ENCODE data around the gene APP.
"Not testable (repeated sequence)": the region's sequence is repeated elsewhere in the genome, so short reads cannot be mapped to it uniquely, and the experiment has no call there.

APP gene

DNA sequence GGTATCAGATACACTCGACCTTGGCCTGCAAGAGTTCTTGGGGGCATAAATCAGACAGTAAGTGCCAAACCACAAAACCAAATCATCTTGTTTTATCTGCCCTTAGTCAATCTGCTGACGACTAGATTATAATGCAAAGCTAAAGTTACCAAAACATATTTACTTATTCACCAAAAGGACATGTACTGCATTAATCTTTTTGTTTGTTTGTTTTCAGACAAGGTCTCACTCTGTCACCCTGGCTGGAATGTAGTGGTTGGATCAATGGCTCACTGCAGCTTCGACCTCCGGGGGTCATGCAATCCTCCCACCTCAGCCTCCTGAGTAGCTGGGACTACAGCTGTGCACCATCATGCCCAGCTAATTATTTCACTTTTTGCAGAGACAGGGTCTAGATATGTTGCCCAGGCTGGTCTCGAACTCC is 114.7 kb downstream of the APP start:
- H3K9me3 Mint-ChIP-seq, result no peaks in the 10 kb centered on the region
- ATAC-seq, result no peak
- H3K4me3 Mint-ChIP-seq, result no peak overlapping the region
- H3K4me1 Mint-ChIP-seq, result no peaks in the 10 kb centered on the region
- no peaks in the 10 kb centered on the region for H3K27me3 Mint-ChIP-seq
- H3K36me3 Mint-ChIP-seq, result peaks cover 18% of the 10 kb centered on the region
- H3K27ac Mint-ChIP-seq, result no peak overlapping the region

DNA sequence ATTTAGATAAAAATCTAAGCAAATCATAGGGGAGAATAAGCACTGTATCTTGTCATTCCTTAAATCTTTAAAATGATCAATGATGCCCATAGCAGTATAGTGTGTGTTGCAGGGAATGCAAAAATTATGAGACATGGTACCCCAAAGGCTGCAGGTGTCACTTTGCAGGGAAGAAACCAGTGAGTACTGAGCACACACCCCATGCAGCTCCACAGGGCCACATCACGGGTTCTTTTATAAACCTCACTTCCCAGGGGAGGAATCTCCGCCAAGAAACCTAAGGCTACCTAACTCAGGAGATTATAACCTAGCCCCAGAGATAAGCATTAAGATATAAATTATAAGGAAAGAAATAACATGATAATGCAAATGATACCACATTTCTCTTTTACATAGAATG is 115.6 kb downstream of the APP start:
- ATAC-seq, result no peak
- H3K27ac Mint-ChIP-seq, result no peak overlapping the region
- no peaks in the 10 kb centered on the region for H3K4me1 Mint-ChIP-seq
- no peak overlapping the region for H3K4me3 Mint-ChIP-seq
- H3K36me3 Mint-ChIP-seq, result peaks cover 17% of the 10 kb centered on the region
- H3K9me3 Mint-ChIP-seq, result no peaks in the 10 kb centered on the region
- H3K27me3 Mint-ChIP-seq, result no peaks in the 10 kb centered on the region

DNA sequence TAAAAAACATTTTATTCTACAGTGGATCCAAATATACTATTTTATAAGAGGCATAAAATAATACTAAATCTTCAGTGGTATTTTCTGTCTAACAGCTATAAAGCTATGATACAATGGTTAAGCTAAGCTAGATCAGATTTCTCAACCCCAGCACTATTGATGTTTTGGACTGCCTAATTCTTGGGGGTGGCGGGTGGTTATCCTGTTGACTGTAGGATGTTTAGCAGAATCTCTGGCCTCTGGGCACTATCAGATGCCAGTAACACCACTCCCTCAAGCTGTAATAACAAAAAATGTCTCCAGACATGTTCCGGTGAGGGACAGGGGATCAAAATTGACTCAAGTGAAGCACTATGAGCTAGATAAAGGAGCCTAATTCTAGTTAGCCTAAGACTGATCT is 118.5 kb downstream of the APP start:
- Mint-ChIP-seq H3K36me3 (peaks cover 34% of the 10 kb centered on the region), H3K27me3 (no peaks in the 10 kb centered on the region), H3K9me3 (no peaks in the 10 kb centered on the region), H3K4me1 (no peaks in the 10 kb centered on the region), H3K27ac (no peak overlapping the region), H3K4me3 (no peak overlapping the region)
- no peak for ATAC-seq

GRCh38 chr21:26050857-26051256 is 119.7 kb downstream of the APP start:
- H3K36me3 Mint-ChIP-seq, result peaks cover 44% of the 10 kb centered on the region
- ATAC-seq, result no peak
- H3K4me1 Mint-ChIP-seq, result no peaks in the 10 kb centered on the region
- H3K4me3 Mint-ChIP-seq, result no peak overlapping the region
- no peaks in the 10 kb centered on the region for H3K9me3 Mint-ChIP-seq
- no peak overlapping the region for H3K27ac Mint-ChIP-seq
- no peaks in the 10 kb centered on the region for H3K27me3 Mint-ChIP-seq

DNA sequence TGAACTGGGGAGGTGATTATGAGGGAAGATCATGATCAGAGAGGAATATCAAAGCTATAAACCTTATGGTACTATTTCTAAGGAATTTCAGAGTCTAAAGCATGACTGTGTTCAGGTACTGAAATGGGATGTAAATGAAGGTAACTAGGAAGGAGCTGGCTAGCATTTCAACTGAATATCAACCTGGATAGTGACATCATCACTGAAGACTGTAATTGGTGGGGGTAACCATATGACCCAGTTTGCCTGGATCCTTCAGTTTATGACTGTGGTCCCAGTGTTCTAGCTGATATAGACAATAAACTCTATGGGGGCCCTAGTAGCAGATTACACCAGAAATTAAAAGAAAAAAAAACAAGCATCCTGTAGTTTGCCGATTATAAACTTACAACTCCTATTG is 120.8 kb downstream of the APP start:
- Mint-ChIP-seq H3K27me3 (no peaks in the 10 kb centered on the region), H3K9me3 (no peaks in the 10 kb centered on the region), H3K27ac (no peak overlapping the region), H3K36me3 (peaks cover 48% of the 10 kb centered on the region), H3K4me3 (no peak overlapping the region), H3K4me1 (no peaks in the 10 kb centered on the region)
- ATAC-seq, result no peak

DNA sequence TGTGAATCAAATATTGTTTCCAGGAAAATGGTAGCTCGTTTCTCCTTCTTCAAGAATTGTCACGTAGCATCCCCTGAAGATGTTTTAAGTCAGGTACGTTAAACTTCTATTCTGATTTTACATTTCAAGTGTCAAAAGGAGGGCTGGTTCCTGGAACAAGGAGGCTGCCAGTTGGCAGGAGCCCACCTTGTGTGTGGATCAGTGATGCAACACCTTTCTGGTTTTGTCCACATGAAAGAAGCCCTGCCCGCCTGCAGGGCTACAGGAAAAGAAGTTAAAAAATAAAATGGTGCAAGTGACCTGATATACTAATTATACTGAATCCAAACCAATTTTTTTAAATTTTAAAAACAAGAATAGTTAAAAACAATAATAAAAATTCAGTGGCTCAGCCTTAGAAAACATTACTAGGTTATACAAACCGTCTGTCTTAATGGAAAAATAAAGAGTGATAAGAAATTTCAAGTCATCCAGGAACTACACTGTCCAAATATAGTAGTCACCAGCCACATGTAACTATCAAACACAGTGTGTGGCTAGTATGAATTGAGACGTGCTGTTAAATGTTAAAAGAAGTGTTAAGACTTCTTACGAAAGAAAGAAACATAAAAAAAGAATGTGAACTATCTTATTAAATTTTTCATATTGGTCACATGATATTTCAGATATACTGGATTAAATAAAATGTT is 123.1 kb downstream of the APP start:
- no peaks in the 10 kb centered on the region for H3K4me1 Mint-ChIP-seq
- no peak overlapping the region for H3K4me3 Mint-ChIP-seq
- H3K36me3 Mint-ChIP-seq, result peaks cover 55% of the 10 kb centered on the region
- ATAC-seq, result no peak
- no peaks in the 10 kb centered on the region for H3K27me3 Mint-ChIP-seq
- no peaks in the 10 kb centered on the region for H3K9me3 Mint-ChIP-seq
- H3K27ac Mint-ChIP-seq, result no peak overlapping the region

- Mint-ChIP-seq H3K4me1 (no peaks in the 10 kb centered on the region), H3K27ac (no peak overlapping the region), H3K36me3 (peaks cover 28% of the 10 kb centered on the region), H3K9me3 (no peaks in the 10 kb centered on the region), H3K27me3 (no peaks in the 10 kb centered on the region), H3K4me3 (no peak overlapping the region)
- no peak for ATAC-seq
These were observed 126.7 kb downstream of the APP start for GRCh38 chr21:26043891-26044290.

DNA sequence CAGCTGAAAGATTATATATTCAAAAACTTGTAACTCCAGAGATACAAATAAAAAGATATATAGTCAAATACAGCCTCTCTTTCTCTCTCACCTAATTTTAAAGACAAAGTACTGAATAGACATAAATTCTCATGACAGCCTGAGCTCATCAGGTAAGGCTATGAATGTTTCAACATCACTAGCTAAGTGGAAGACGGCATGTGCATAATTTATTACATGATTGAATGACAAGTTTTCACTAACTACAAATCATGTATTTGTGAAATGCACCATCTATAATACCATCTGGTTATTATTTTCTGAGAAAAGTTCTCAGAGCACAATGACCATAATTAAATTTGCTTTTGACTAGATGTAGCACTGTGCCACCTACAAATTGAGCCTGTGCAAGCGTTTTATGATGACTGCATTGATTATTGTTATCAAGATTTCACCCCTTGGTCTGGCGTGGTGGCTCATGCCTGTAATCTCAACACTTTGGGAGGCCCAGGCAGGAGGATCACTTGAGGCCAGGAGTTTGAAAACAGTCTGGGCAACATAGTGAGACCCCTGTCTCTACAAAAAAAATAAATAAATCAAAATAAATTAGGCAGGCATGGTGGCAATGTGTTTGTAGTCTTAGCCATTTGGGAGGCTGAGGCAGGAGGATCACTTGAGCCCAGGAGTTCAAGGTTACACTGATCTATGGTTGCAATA is 128.2 kb downstream of the APP start:
- no peak overlapping the region for H3K4me3 Mint-ChIP-seq
- H3K4me1 Mint-ChIP-seq, result no peaks in the 10 kb centered on the region
- no peak overlapping the region for H3K27ac Mint-ChIP-seq
- no peak for ATAC-seq
- peaks cover 21% of the 10 kb centered on the region for H3K36me3 Mint-ChIP-seq
- no peaks in the 10 kb centered on the region for H3K9me3 Mint-ChIP-seq
- no peaks in the 10 kb centered on the region for H3K27me3 Mint-ChIP-seq

GRCh38 chr21:26041431-26042180 is 129.0 kb downstream of the APP start:
- peaks cover 19% of the 10 kb centered on the region for H3K36me3 Mint-ChIP-seq
- H3K27me3 Mint-ChIP-seq, result no peaks in the 10 kb centered on the region
- H3K27ac Mint-ChIP-seq, result no peak overlapping the region
- no peaks in the 10 kb centered on the region for H3K4me1 Mint-ChIP-seq
- H3K4me3 Mint-ChIP-seq, result no peak overlapping the region
- ATAC-seq, result no peak
- H3K9me3 Mint-ChIP-seq, result no peaks in the 10 kb centered on the region

DNA sequence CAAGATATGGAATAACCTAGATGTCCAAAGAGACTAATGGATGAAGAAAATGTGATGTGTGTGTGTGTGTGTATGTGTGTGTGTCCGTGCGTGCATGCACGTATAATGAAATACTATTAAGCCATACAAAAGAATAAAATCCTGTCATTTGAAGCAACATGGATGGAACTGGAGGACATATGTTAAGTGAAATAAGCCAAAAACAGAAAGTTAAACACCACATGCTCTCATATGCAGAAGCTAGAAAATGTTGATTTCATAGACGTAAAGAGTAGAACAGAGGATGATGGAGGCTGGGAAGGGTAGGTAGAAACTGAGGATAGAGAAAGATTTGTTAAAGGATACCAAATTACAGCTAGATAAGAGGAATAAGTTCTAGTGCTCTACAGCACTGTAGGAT is 133.7 kb downstream of the APP start:
- ATAC-seq, result no peak
- no peak overlapping the region for H3K27ac Mint-ChIP-seq
- no peaks in the 10 kb centered on the region for H3K4me1 Mint-ChIP-seq
- no peaks in the 10 kb centered on the region for H3K9me3 Mint-ChIP-seq
- H3K36me3 Mint-ChIP-seq, result peaks cover 32% of the 10 kb centered on the region
- no peaks in the 10 kb centered on the region for H3K27me3 Mint-ChIP-seq
- no peak overlapping the region for H3K4me3 Mint-ChIP-seq

DNA sequence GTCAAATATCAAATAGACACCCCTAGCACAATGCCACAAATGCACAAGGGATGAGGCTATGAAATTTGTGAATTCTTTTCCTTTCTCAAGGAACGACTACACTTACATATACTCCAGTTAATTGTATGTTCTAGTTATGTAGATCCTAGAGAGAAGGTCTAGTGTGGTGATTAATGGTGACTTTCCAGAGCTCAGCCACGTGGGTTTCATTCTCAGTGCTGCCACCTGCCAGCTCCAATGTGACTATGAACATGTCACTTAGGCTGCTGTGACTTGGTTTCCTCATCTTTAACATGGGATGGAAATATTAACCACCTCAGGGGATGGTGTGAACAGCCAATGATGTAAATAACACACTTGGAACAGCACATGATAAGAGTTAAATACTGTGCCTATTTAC is 138.3 kb downstream of the APP start:
- Mint-ChIP-seq H3K27ac (no peak overlapping the region), H3K27me3 (no peaks in the 10 kb centered on the region), H3K36me3 (peaks cover 54% of the 10 kb centered on the region), H3K9me3 (no peaks in the 10 kb centered on the region), H3K4me3 (no peak overlapping the region), H3K4me1 (no peaks in the 10 kb centered on the region)
- ATAC-seq, result no peak

- Mint-ChIP-seq H3K9me3 (no peaks in the 10 kb centered on the region), H3K27me3 (no peaks in the 10 kb centered on the region), H3K27ac (no peak overlapping the region), H3K36me3 (peaks cover 28% of the 10 kb centered on the region), H3K4me1 (no peaks in the 10 kb centered on the region), H3K4me3 (no peak overlapping the region)
- ATAC-seq, result no peak
These were observed 142.4 kb downstream of the APP start for GRCh38 chr21:26028183-26028582.

DNA sequence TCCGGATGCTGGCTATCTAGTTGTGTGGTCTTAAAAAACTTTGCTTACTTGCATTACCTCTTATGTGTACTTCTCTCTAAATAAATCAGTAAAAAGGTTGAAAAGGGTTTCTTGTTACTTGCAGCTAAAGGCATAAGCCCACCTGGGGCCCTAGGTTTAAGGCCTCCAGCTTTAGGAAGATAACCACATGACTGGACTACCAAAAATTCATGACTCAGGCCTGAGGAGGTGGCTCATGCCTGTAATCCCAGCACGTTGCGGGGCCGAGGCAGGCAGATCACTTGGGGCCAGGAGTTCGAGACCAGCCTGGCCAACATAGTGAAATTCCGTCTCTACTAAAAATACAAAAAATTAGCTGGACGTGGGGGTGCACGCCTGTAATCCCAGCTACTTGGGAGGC is 142.9 kb downstream of the APP start:
- H3K4me1 Mint-ChIP-seq, result no peaks in the 10 kb centered on the region
- no peaks in the 10 kb centered on the region for H3K9me3 Mint-ChIP-seq
- ATAC-seq, result no peak
- H3K36me3 Mint-ChIP-seq, result peaks cover 23% of the 10 kb centered on the region
- H3K27ac Mint-ChIP-seq, result no peak overlapping the region
- no peaks in the 10 kb centered on the region for H3K27me3 Mint-ChIP-seq
- H3K4me3 Mint-ChIP-seq, result no peak overlapping the region

DNA sequence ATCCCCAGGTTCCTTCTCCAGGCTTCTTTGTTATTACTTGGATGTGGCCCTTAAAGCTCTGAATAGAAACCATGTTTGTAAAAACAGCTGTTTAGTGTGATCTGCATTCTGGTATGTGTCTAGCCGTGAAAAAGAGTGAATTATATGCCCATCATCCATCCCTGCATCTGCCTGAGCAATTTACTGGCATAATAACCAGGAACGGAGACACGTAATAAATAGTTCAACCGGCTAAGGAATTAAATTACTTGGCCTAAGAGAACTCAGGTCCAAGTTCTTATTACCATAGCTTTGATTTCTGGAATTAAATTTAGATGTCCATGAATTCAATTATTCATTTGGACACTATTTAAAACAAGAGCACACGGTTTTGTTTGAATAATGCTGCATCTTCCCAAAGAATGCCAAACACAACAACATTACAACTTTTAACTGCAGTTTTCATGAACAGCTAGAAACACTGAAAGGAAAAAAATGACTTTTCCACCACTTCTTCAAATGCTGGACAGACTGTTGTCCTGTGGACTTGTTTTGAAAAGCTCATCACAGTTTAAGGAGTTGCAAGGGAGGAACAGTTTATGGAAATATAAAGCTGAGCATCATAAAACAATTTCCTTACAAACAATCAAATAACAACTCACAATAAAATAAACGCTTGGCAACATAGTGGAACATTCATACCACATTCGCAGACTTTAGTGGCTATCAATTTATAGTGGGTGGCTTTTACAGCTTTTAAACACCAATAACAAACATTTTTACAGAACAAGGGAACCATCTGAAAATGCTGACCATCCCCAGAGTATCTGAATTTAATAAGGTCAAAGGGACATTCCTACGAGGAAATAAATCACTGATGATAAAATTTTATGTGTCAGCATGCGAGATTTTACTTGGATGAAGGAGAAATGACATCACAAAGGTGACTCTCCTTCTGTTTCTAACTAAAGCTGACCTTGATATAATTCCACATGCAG is 144.7 kb downstream of the APP start:
- H3K36me3 Mint-ChIP-seq, result peaks cover 32% of the 10 kb centered on the region
- H3K27me3 Mint-ChIP-seq, result no peaks in the 10 kb centered on the region
- ATAC-seq, result no peak
- H3K9me3 Mint-ChIP-seq, result no peaks in the 10 kb centered on the region
- H3K4me3 Mint-ChIP-seq, result no peak overlapping the region
- H3K4me1 Mint-ChIP-seq, result no peaks in the 10 kb centered on the region
- no peak overlapping the region for H3K27ac Mint-ChIP-seq

- not testable (repeated sequence) for ATAC-seq, H3K9me3 Mint-ChIP-seq, H3K4me1 Mint-ChIP-seq, H3K27ac Mint-ChIP-seq, H3K27me3 Mint-ChIP-seq, H3K4me3 Mint-ChIP-seq
- peaks cover 29% of the 10 kb centered on the region for H3K36me3 Mint-ChIP-seq
These were observed 147.2 kb downstream of the APP start for GRCh38 chr21:26023406-26023805.
